A549 (cell line): ENCODE measurements around the gene STAT4.

Experiments
- BHLHE40 ChIP-seq: IDR thresholded peaks from 2 replicates; pipeline ENCODE4 v1.6.1; 2012; ENCODE audit warnings: low read depth, low read length, inconsistent platforms
- CTCF ChIP-seq: fragments of >200 bp; sonication (Bioruptor Twin); formaldehyde crosslinking; IDR thresholded peaks from 3 replicates; pipeline ENCODE4 v1.5.1; 2016
- EP300 ChIP-seq, 2 experiments: fragments of >200 bp; sonication (Bioruptor Twin); formaldehyde crosslinking; IDR thresholded peaks; 2 replicates in 1 of 2; 3 replicates in 1 of 2; pipeline ENCODE4 v1.6.1; 2016 to 2017
- ESRRA ChIP-seq: fragments of 150-350 bp; IDR thresholded peaks from 2 replicates; pipeline ENCODE4 v1.6.1; 2014; ENCODE audit warnings: mild to moderate bottlenecking, low read length, borderline replicate concordance
- HMGXB4 ChIP-seq: fragments of 250-450 bp; sonication (Bioruptor Pico); IDR thresholded peaks from 2 replicates; pipeline ENCODE4 v1.5.0; 2021; ENCODE audit warnings: mild to moderate bottlenecking, moderate library complexity, borderline replicate concordance
- JUN ChIP-seq, 2 experiments: fragments of >200 bp; sonication (Bioruptor Twin); formaldehyde crosslinking; IDR thresholded peaks; 2 replicates in 1 of 2; 3 replicates in 1 of 2; pipeline ENCODE4 v1.6.1; 2016 to 2017
- MAFK ChIP-seq: fragments of 450-650 bp; IDR thresholded peaks from 2 replicates; pipeline ENCODE4 v1.6.1; 2014; ENCODE audit not compliant: partially characterized antibody
- POLR2A ChIP-seq: IDR thresholded peaks from 2 replicates; pipeline ENCODE4 v1.6.1; 2012; ENCODE audit warnings: mild to moderate bottlenecking, low read length
- POLR2AphosphoS2 ChIP-seq: conservative IDR thresholded peaks from 2 replicates; pipeline ENCODE4 v1.6.1; 2012; ENCODE audit warnings: low read length, improper control_type of control experiment, inconsistent platforms
- RCOR1 ChIP-seq: fragments of 150-350 bp; IDR thresholded peaks from 2 replicates; pipeline ENCODE4 v1.6.1; 2014; ENCODE audit warnings: antibody characterized with exemption, low read length, low read depth
- REST ChIP-seq: fragments of 200-600 bp; sonication (generic); IDR thresholded peaks from 2 replicates; pipeline ENCODE4 v1.6.1; 2016; ENCODE audit warnings: antibody characterized with exemption, mild to moderate bottlenecking, moderate library complexity
- RNF2 ChIP-seq: fragments of 200-600 bp; sonication (generic); IDR thresholded peaks from 2 replicates; pipeline ENCODE4 v1.6.1; 2016; ENCODE audit warnings: low read depth, mild to moderate bottlenecking, antibody characterized with exemption, moderate library complexity, borderline replicate concordance
- TP53 ChIP-seq: fragments of 250-450 bp; sonication (Bioruptor Pico); IDR thresholded peaks from 2 replicates; pipeline ENCODE4 v1.5.0; 2021; ENCODE audit warnings: mild to moderate bottlenecking, moderate library complexity
- ZC3H11A ChIP-seq: fragments of 450-650 bp; IDR thresholded peaks from 2 replicates; pipeline ENCODE4 v1.6.1; 2014; ENCODE audit warnings: antibody characterized with exemption, mild to moderate bottlenecking

GRCh38 chr2:191187105-191187829, 36.5 kb upstream of the STAT4 start:
- no peak for TF ChIP-seq TP53
- TF ChIP-seq CTCF, result no peak
- TF ChIP-seq HMGXB4 (CRISPR knock-in tag), result no peak
- no peak for TF ChIP-seq POLR2A
- TF ChIP-seq BHLHE40, result no peak
- TF ChIP-seq ESRRA, result no peak
- TF ChIP-seq ZC3H11A, result no peak
- no peak for TF ChIP-seq JUN (IDR thresholded peaks at IDR 0.05)
- no peak for TF ChIP-seq POLR2AphosphoS2
- no peak for TF ChIP-seq RNF2
- TF ChIP-seq REST, result no peak
- no peak for TF ChIP-seq MAFK
- no peak for TF ChIP-seq EP300 (IDR thresholded peaks at IDR 0.05)
- TF ChIP-seq RCOR1, result no peak
